ENCODE results near the gene KDM4D. TPM values are rescaled to one million over a fixed set of nuclear protein-coding genes. Genes with fewer than 3 reads are reported as not detected.
A peak's percentile ranks its signal among the peaks of the same experiment; 100 is the strongest.
"Not testable (repeated sequence)": the region's sequence is repeated elsewhere in the genome, so short reads cannot be mapped to it uniquely, and the experiment has no call there.

Gene KDM4D
- total RNA-seq, 2 donors from 2014 or later: 0.78 TPM; not detected in 1

- Histone ChIP-seq H3K27me3 (no peaks in the 10 kb centered on the region), H3K9me3 (no peaks in the 10 kb centered on the region), H3K36me3 (replicated peaks in 1 of 2; ENCODE audit: insufficient read depth in 1 of 2, low read depth in 2 of 2) (no peaks in the 10 kb centered on the region), H3K4me3 (no peak overlapping the region), H3K27ac (no peak overlapping the region), H3K4me1 (no peaks in the 10 kb centered on the region)
- ATAC-seq (no peak), DNase-seq (no peak)
- intact Hi-C loops (cut with DNase I): no loop called here
- TF ChIP-seq CTCF (IDR thresholded peaks at IDR 0.05) (no peak), POLR2A (IDR thresholded peaks at IDR 0.05) (no peak)
Observed at GRCh38 chr11:95003716-95004115, 30.2 kb downstream of the KDM4D start.

GRCh38 chr11:95005642-95006041 lies 32.1 kb downstream of the KDM4D start:
- TF ChIP-seq POLR2A (IDR thresholded peaks at IDR 0.05) (no peak), CTCF (IDR thresholded peaks at IDR 0.05) (no peak)
- 94 to 100% methylated on average over 1 of the region's 1 CpG for WGBS, 2 donors
- no peaks in the 10 kb centered on the region for H3K9me3 ChIP-seq
- no peaks in the 10 kb centered on the region for H3K36me3 ChIP-seq (replicated peaks in 1 of 2; ENCODE audit: insufficient read depth in 1 of 2, low read depth in 2 of 2)
- ATAC-seq (no peak), DNase-seq (no peak)
- H3K27me3 ChIP-seq: no peaks in the 10 kb centered on the region
- no peak overlapping the region for H3K4me3 ChIP-seq
- no peak overlapping the region for H3K27ac ChIP-seq
- intact Hi-C loops (cut with DNase I): no loop called here
- no peaks in the 10 kb centered on the region for H3K4me1 ChIP-seq

GRCh38 chr11:95011376-95011775 lies 37.9 kb downstream of the KDM4D start:
- no peak for TF ChIP-seq POLR2A (IDR thresholded peaks at IDR 0.05)
- TF ChIP-seq CTCF (IDR thresholded peaks at IDR 0.05): no peak
- no peak for ATAC-seq
- intact Hi-C loops (cut with DNase I): no loop called here

GRCh38 chr11:95014184-95014821 lies 40.8 kb downstream of the KDM4D start:
- Histone ChIP-seq H3K9me3 (no peaks in the 10 kb centered on the region), H3K27me3 (no peaks in the 10 kb centered on the region), H3K4me1 (no peaks in the 10 kb centered on the region), H3K27ac (no peak overlapping the region), H3K36me3 (replicated peaks in 1 of 2; ENCODE audit: insufficient read depth in 1 of 2, low read depth in 2 of 2) (no peaks in the 10 kb centered on the region), H3K4me3 (peak overlapping the region in 1 of 2 donors; percentile 5)
- intact Hi-C loops (cut with DNase I): no loop called here
- 66 to 78% methylated on average over 7 to 12 of the region's 12 CpGs for WGBS, 2 donors
- ATAC-seq: peak; percentile 84
- no peak for TF ChIP-seq CTCF (IDR thresholded peaks at IDR 0.05)
- no peak for TF ChIP-seq POLR2A (IDR thresholded peaks at IDR 0.05)
- peak; percentile 50 to 76 (median 62) for DNase-seq

More at GRCh38 chr11:95011376-95011775, 37.9 kb downstream of the KDM4D start:
- no peaks in the 10 kb centered on the region for H3K27me3 ChIP-seq
- no peaks in the 10 kb centered on the region for H3K36me3 ChIP-seq (replicated peaks in 1 of 2; ENCODE audit: insufficient read depth in 1 of 2, low read depth in 2 of 2)
- no peak for DNase-seq
- no peak overlapping the region for H3K27ac ChIP-seq
- H3K4me3 ChIP-seq: no peak overlapping the region
- no peaks in the 10 kb centered on the region for H3K9me3 ChIP-seq
- no peaks in the 10 kb centered on the region for H3K4me1 ChIP-seq

GRCh38 chr11:95016139-95016538 lies 42.6 kb downstream of the KDM4D start:
- WGBS, 2 donors: 52 to 66% methylated on average over 2 of the region's 2 CpGs
- TF ChIP-seq CTCF (IDR thresholded peaks at IDR 0.05): no peak
- no peak for TF ChIP-seq POLR2A (IDR thresholded peaks at IDR 0.05)
- H3K27me3 ChIP-seq: no peaks in the 10 kb centered on the region

GRCh38 chr11:95021468-95021867 lies 48.0 kb downstream of the KDM4D start:
- H3K4me1 ChIP-seq; H3K4me3 ChIP-seq; ATAC-seq; H3K27ac ChIP-seq; H3K27me3 ChIP-seq; intact Hi-C loops (cut with DNase I); H3K9me3 ChIP-seq; H3K36me3 ChIP-seq (replicated peaks in 1 of 2; ENCODE audit: insufficient read depth in 1 of 2, low read depth in 2 of 2); DNase-seq: not testable (repeated sequence)
- WGBS, 2 donors: 75 to 82% methylated on average over 5 of the region's 5 CpGs

More at GRCh38 chr11:95016139-95016538, 42.6 kb downstream of the KDM4D start:
- no peak overlapping the region for H3K27ac ChIP-seq
- H3K36me3 ChIP-seq (replicated peaks in 1 of 2; ENCODE audit: insufficient read depth in 1 of 2, low read depth in 2 of 2): no peaks in the 10 kb centered on the region
- no peak overlapping the region for H3K4me3 ChIP-seq
- no peaks in the 10 kb centered on the region for H3K4me1 ChIP-seq
- H3K9me3 ChIP-seq: no peaks in the 10 kb centered on the region
- DNase-seq (no peak), ATAC-seq (no peak)
- intact Hi-C loops (cut with DNase I): no loop called here

Measured in body of pancreas (tissue), 4 donors.